CD14-positive monocyte (primary cell): Measurements from ENCODE around the gene LARGE2. TPM values are rescaled to one million over a fixed set of nuclear protein-coding genes. Genes with fewer than 3 reads are reported as not detected.

Source experiments
- DNase-seq, 3 donors: peaks; one replicate each; pipeline ENCODE4 v3.0.0-alpha.2; 2011 to 2022
- H2AFZ ChIP-seq: 2 replicates; pipeline ENCODE4 v1.6.0; 2012; ENCODE audit warnings: mild to moderate bottlenecking, low read depth, low read length, inconsistent platforms; ENCODE audit not compliant: insufficient read depth, poor library complexity, severe bottlenecking
- H3K27ac ChIP-seq, 2 donors: 1 replicate in 1 of 2; 2 replicates in 1 of 2; pipeline ENCODE4 v1.5.1; 2012 to 2013; ENCODE audit warnings: low read length in 2 of 2, control low read depth in 1 of 2, inconsistent platforms in 1 of 2, low read depth in 1 of 2, mild to moderate bottlenecking in 1 of 2
- H3K27me3 ChIP-seq, 2 donors: one replicate each; pipeline versions ENCODE4 v1.6.0 to v1.6.1; 2011 to 2013; ENCODE audit warnings: low read length in 2 of 2; ENCODE audit not compliant: control insufficient read depth in 2 of 2, insufficient read depth in 2 of 2
- H3K36me3 ChIP-seq, 2 donors: replicated peaks in 1 of 2; 1 replicate in 1 of 2; 2 replicates in 1 of 2; pipeline versions ENCODE4 v1.5.1 to v1.6.1; 2012 to 2013; ENCODE audit warnings: low read length in 2 of 2, control low read depth in 1 of 2, inconsistent platforms in 1 of 2, mild to moderate bottlenecking in 1 of 2; ENCODE audit not compliant: insufficient read depth in 2 of 2, control insufficient read depth in 1 of 2
- H3K4me1 ChIP-seq, 2 donors: 1 replicate in 1 of 2; 2 replicates in 1 of 2; pipeline versions ENCODE4 v1.5.1 to v1.6.1; 2012 to 2013; ENCODE audit warnings: low read length in 2 of 2, control low read depth in 1 of 2, inconsistent platforms in 1 of 2, mild to moderate bottlenecking in 1 of 2, moderate library complexity in 1 of 2; ENCODE audit not compliant: insufficient read depth in 2 of 2, control insufficient read depth in 1 of 2
- H3K4me2 ChIP-seq: replicated peaks from 2 replicates; pipeline ENCODE3; 2012; ENCODE audit warnings: low read length, moderate library complexity, mild to moderate bottlenecking; ENCODE audit not compliant: poor library complexity, severe bottlenecking; ENCODE audit errors: extremely low read depth
- H3K4me3 ChIP-seq, 3 experiments: fragments of 200-600 bp in 1 of 3; sonication (generic) in 1 of 3; replicated peaks in 1 of 3; 1 replicate in 2 of 3; 2 replicates in 1 of 3; pipeline ENCODE4 v1.5.1; 2011 to 2013; ENCODE audit warnings: low read length in 3 of 3, mild to moderate bottlenecking in 3 of 3, control low read depth in 2 of 3, low read depth in 2 of 3, inconsistent platforms in 1 of 3, moderate library complexity in 1 of 3
- H3K79me2 ChIP-seq: 2 replicates; pipeline ENCODE4 v1.6.0; 2012; ENCODE audit warnings: mild to moderate bottlenecking, control low read depth, inconsistent platforms, low read length, moderate library complexity; ENCODE audit not compliant: insufficient read depth
- H3K9ac ChIP-seq: 2 replicates; pipeline ENCODE4 v1.6.0; 2017; ENCODE audit warnings: low read length, mild to moderate bottlenecking; ENCODE audit not compliant: insufficient read depth, poor library complexity, severe bottlenecking
- H3K9me3 ChIP-seq, 2 donors: replicated peaks in 1 of 2; 1 replicate in 1 of 2; 2 replicates in 1 of 2; pipeline versions ENCODE4 v1.5.1 to v1.6.1; 2012 to 2013; ENCODE audit warnings: low read length in 2 of 2, control low read depth in 1 of 2; ENCODE audit not compliant: control insufficient read depth in 1 of 2, insufficient read depth in 1 of 2
- H4K20me1 ChIP-seq: 2 replicates; pipeline ENCODE4 v1.6.0; 2012; ENCODE audit warnings: mild to moderate bottlenecking, low read length, control low read depth, moderate library complexity; ENCODE audit not compliant: insufficient read depth
- H3K27ac Mint-ChIP-seq, 7 donors: one replicate each; pipeline ENCODE4 v1.8.0; 2020; ENCODE audit warnings: mild to moderate bottlenecking in 7 of 7, mixed read lengths in 7 of 7, moderate library complexity in 6 of 7, inconsistent platforms in 2 of 7
- H3K27me3 Mint-ChIP-seq, 3 donors: one replicate each; pipeline ENCODE4 v1.8.0; 2021 to 2022; ENCODE audit warnings: low read depth in 3 of 3, mild to moderate bottlenecking in 3 of 3, mixed read lengths in 3 of 3, moderate library complexity in 3 of 3, inconsistent platforms in 1 of 3
- H3K36me3 Mint-ChIP-seq, 2 donors: one replicate each; pipeline ENCODE4 v1.8.0; 2020; ENCODE audit warnings: mixed read lengths in 2 of 2, inconsistent platforms in 1 of 2, mild to moderate bottlenecking in 1 of 2
- H3K4me1 Mint-ChIP-seq: one replicate; pipeline ENCODE4 v1.8.0; 2020; ENCODE audit warnings: mild to moderate bottlenecking, mixed read lengths
- H3K4me3 Mint-ChIP-seq, 2 donors: one replicate each; pipeline ENCODE4 v1.8.0; 2020; ENCODE audit warnings: mild to moderate bottlenecking in 2 of 2, mixed read lengths in 2 of 2, moderate library complexity in 1 of 2
- H3K9me3 Mint-ChIP-seq, 7 donors: one replicate each; pipeline ENCODE4 v1.8.0; 2020 to 2022; ENCODE audit warnings: mixed read lengths in 7 of 7, mild to moderate bottlenecking in 6 of 7, moderate library complexity in 6 of 7, inconsistent platforms in 2 of 7
- WGBS: methylation state at CpG from one replicate; pipeline ENCODE4 v1.1.5; 2013; ENCODE audit warnings: missing lambda C conversion rate; ENCODE audit not compliant: insufficient coverage; 5-methylcytosine and 5-hydroxymethylcytosine counted together
- intact Hi-C, 2 donors: fragments of 100-400 bp; cut with micrococcal nuclease; formaldehyde crosslinking; loops; one replicate each; pipeline versions ENCODE4 v1.15.0 to v1.15.1; 2023
- polyA plus RNA-seq, 3 donors: library from polyadenylated mRNA; depleted of rRNA in 1 of 3; unstranded in 2 of 3; stranded (reverse) in 1 of 3; fragments of 300-500 nt in 2 of 3; fragments of >200 nt in 1 of 3; fragmentation: Illumina TruSeq in 2 of 3; gene quantifications; 1 replicate in 2 of 3; 2 replicates in 1 of 3; pipeline ENCODE4 v1.2.3, GENCODE V29; 2012 to 2021
- TF ChIP-seq, protein P1 (sequence below): fragments of 200-600 bp; IDR thresholded peaks from one replicate; pipeline ENCODE4 v1.8.0; 2022; ENCODE audit warnings: antibody characterized with exemption, mild to moderate bottlenecking

Gene LARGE2
- polyA plus RNA-seq, 3 donors = 0.12 TPM; not detected in 2

DNA sequence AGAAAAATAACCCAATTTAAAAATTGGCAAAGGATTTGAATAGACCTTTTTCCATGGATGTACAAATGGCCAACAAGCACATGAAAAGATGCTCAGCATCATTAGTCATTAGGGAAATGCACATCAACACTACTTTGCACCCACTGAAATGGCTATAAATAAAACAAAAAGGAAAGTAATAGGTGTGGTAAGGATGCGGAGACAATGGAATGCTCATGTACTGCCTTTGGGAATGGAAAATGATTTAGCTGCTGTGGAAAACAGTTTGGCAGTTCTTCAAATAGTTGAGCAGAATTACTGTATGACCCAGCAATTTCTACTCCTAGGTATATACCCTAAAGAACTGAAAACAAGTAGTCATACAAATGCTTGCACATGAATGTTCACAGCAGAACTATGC, 37.4 kb downstream of the LARGE2 start:
- Histone ChIP-seq H3K27ac (peak overlapping the region in 1 of 2 donors; percentile 59), H3K9ac (no peak overlapping the region), H3K36me3 (peaks cover 20 to 64% of the 10 kb centered on the region in 2 donors), H2AFZ (no peak overlapping the region), H3K4me2 (peak overlapping the region; percentile 28), H3K9me3 (no peaks in the 10 kb centered on the region), H3K27me3 (no peaks in the 10 kb centered on the region), H3K79me2 (peaks cover 3% of the 10 kb centered on the region), H3K4me3 (no peak overlapping the region), H4K20me1 (peaks cover 46% of the 10 kb centered on the region), H3K4me1 (peaks cover 15 to 18% of the 10 kb centered on the region in 2 donors)
- no peak for DNase-seq
- WGBS = no CpG with 5 or more reads among the region's 1 CpG
- peaks cover 48 to 69% of the 10 kb centered on the region in 2 donors for H3K36me3 Mint-ChIP-seq
- peaks cover 27% of the 10 kb centered on the region for H3K4me1 Mint-ChIP-seq
- intact Hi-C loops = no loop called here
- H3K9me3 Mint-ChIP-seq = peaks cover 0 to 6% (median 0%) of the 10 kb centered on the region in 7 donors
- H3K27ac Mint-ChIP-seq = peak overlapping the region in 4 of 7 donors; percentile 50 to 84 (median 72)
- TF ChIP-seq, protein P1, sequence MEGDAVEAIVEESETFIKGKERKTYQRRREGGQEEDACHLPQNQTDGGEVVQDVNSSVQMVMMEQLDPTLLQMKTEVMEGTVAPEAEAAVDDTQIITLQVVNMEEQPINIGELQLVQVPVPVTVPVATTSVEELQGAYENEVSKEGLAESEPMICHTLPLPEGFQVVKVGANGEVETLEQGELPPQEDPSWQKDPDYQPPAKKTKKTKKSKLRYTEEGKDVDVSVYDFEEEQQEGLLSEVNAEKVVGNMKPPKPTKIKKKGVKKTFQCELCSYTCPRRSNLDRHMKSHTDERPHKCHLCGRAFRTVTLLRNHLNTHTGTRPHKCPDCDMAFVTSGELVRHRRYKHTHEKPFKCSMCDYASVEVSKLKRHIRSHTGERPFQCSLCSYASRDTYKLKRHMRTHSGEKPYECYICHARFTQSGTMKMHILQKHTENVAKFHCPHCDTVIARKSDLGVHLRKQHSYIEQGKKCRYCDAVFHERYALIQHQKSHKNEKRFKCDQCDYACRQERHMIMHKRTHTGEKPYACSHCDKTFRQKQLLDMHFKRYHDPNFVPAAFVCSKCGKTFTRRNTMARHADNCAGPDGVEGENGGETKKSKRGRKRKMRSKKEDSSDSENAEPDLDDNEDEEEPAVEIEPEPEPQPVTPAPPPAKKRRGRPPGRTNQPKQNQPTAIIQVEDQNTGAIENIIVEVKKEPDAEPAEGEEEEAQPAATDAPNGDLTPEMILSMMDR = no peak
- no peaks in the 10 kb centered on the region for H3K27me3 Mint-ChIP-seq
- H3K4me3 Mint-ChIP-seq = no peak overlapping the region

DNA sequence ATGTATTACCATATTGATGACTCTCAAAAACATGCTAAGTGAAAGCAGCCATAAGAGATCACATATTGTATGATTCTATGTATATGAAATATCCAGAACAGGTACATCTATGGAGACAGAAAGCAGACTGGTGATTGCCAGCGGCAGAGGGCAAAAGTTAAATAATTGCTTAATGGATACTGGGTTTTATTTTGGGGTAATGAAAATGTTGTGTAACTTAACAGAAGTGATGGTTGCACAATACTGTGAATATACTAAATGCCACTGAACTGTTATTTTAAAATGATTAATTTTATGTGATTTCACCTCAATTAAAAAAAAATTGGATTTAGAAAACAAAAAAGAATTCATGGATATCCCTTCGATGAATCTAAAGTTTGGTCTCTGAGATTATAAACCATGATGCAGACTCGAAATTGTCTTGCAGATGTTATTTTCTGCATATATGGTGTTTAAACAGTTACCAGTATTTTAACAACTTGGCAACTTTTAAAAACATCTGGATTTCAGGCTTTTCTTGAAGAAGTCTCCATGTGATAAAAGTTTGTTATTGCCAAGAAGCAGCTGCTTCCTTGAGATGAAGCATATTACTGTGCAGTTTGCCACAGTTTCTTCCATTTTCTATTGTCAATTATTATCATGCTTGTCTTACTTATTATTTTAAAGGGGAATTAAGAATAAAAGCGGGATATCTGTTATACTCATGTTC, 38.1 kb downstream of the LARGE2 start:
- Histone ChIP-seq H3K27ac (peak overlapping the region in 1 of 2 donors; percentile 59), H3K4me2 (peak overlapping the region; percentile 28), H3K36me3 (peaks cover 19 to 64% of the 10 kb centered on the region in 2 donors), H3K27me3 (no peaks in the 10 kb centered on the region), H3K4me1 (peaks cover 15 to 18% of the 10 kb centered on the region in 2 donors), H3K79me2 (peaks cover 3% of the 10 kb centered on the region), H3K4me3 (no peak overlapping the region), H4K20me1 (peaks cover 45% of the 10 kb centered on the region), H3K9ac (no peak overlapping the region), H3K9me3 (no peaks in the 10 kb centered on the region), H2AFZ (no peak overlapping the region)
- intact Hi-C loops = no loop called here
- Mint-ChIP-seq H3K4me3 (no peak overlapping the region), H3K36me3 (peaks cover 41 to 62% of the 10 kb centered on the region in 2 donors), H3K27ac (peak overlapping the region in 4 of 7 donors; percentile 50 to 84 (median 72)), H3K4me1 (peaks cover 26% of the 10 kb centered on the region), H3K9me3 (peaks cover 0 to 5% (median 0%) of the 10 kb centered on the region in 7 donors), H3K27me3 (no peaks in the 10 kb centered on the region)
- TF ChIP-seq, protein P1 = no peak
- DNase-seq = peak in 2 of 3 donors; percentile 13 to 35
- WGBS = no CpG with 5 or more reads among the region's 4 CpGs
